Activated naive CD8-positive, alpha-beta T cell treated with anti-CD3 and anti-CD28 coated beads, Interleukin-2, amount 50 U/mL, for 24 hours (primary cell): ENCODE measurements around the gene AAMP.

Source experiments
- ATAC-seq: fragments of 150-1000 bp; cut with Tn5 transposase; one replicate; pipeline ENCODE4 v1.10.0; 2021
- DNase-seq: peaks from one replicate; pipeline ENCODE4 v3.0.0; 2021
- H3K27ac Mint-ChIP-seq: one replicate; pipeline ENCODE4 v1.8.0; 2021; ENCODE audit warnings: mild to moderate bottlenecking, mixed read lengths
- H3K27me3 Mint-ChIP-seq: one replicate; pipeline ENCODE4 v1.8.0; 2021; ENCODE audit warnings: mixed read lengths
- H3K36me3 Mint-ChIP-seq: one replicate; pipeline ENCODE4 v1.8.0; 2021; ENCODE audit warnings: low read depth, mixed read lengths
- H3K4me1 Mint-ChIP-seq: one replicate; pipeline ENCODE4 v1.8.0; 2021; ENCODE audit warnings: mixed read lengths
- H3K4me3 Mint-ChIP-seq: one replicate; pipeline ENCODE4 v1.8.0; 2021; ENCODE audit warnings: mild to moderate bottlenecking, moderate library complexity, mixed read lengths
- H3K9me3 Mint-ChIP-seq: one replicate; pipeline ENCODE4 v1.8.0; 2021; ENCODE audit warnings: mixed read lengths

Gene AAMP

DNA sequence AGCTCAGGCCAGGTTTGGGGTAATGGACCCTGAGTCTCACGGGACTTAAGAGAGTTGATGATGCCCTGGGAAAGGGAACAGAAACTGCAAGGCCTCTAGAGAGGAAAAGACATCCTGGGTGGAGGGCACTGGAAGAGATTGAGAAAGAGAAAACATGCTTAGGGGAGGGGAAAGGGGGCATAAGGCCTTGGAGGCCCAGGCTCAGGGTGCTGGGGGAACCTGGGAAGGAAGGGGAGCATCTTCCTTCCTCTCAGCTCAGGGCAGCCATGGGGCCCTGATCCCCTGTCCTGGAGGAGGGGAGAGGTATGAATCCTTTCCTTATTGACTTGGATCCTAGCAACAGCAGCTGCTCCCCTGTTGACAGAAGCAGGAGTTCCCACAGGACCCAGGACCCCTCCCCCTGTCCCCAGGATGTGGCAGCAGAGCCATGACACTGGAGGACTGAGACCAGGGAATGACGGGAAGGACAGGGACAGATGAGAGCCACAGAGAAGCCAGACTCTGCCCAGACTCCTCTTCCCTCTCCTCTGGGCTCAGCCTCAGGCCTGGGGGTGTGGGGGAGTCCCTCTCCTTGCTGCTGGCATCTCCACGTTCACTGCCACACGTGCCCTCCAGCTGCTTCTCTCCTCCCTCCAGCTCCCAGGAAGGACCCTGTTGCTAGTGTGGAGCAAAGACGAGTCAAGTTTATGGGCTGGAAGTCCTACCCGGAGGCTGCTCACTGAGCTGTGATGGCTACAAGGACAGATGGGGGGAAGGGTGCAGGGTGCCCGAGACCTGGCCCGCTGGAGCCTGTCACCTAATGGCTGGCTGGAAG is 8.3 kb downstream of the AAMP start:
- Mint-ChIP-seq H3K9me3 (no peaks in the 10 kb centered on the region), H3K4me1 (peaks cover 44% of the 10 kb centered on the region), H3K36me3 (peaks cover 10% of the 10 kb centered on the region), H3K27ac (no peak overlapping the region), H3K4me3 (no peak overlapping the region), H3K27me3 (no peaks in the 10 kb centered on the region)
- DNase-seq: no peak
- ATAC-seq: no peak

DNA sequence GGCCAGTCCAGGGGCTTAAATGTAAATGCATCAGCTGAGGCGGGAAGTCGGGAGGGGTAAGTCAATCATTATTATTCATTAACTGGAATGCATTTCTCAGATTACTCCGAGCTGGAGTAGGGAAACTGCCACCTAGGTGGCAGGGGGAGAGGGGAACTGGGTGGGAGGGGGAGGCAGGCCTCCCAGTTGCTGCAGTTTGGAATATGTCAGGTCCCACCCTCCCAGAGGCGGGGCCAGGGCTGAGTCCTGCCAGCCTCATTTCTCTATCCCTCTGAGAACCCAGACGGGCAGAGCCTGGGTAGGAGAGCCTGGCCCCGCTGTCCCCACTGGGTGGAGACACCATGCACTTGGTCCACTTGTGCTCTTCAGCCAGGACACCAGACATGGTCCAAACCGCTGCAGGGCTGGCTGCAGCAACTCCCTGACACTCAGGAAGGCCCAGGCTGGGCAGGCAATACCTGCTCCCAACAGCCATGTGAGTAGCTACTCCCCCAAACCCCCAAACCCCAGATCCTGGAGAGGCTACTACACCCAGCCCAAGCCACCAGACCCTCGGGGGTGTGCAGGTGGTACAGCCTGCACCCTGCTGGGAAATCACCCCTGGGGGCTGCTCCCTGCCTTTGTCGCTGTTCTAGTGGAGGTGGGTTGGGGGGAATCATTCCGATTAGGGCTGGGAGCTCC is 9.1 kb downstream of the AAMP start, which contains the start of gene GPBAR1:
TSS of gene GPBAR1 (plus strand) at position 274 of the 681 bp plus-strand sequence. CDS start 1,710 bp downstream, outside the sequence.
- DNase-seq (no peak), ATAC-seq (no peak)
- H3K9me3 Mint-ChIP-seq: no peaks in the 10 kb centered on the region
- H3K36me3 Mint-ChIP-seq: peaks cover 10% of the 10 kb centered on the region
- no peaks in the 10 kb centered on the region for H3K27me3 Mint-ChIP-seq
- no peak within 1 kb of the TSS for H3K4me3 Mint-ChIP-seq
- peaks cover 47% of the 10 kb centered on the region for H3K4me1 Mint-ChIP-seq
- H3K27ac Mint-ChIP-seq: no peak within 1 kb of the TSS

DNA sequence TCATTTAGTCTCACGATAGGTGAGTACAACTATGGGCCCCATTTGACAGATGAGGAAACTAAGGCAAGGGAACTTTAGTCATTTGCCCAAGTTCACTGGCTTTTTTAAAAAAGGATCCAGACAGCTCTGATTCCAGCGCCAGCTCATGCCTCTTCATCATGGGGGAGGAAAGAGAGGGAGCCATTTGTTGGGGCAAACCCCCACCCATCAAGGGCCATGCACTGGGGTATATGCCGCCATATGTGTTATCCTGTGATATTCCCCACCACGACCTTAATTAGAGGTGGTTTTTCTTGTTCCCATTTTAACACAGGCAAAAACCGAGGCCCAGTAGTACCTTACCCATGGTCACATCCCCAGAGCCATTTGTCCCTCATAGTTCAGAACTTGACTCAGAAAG is 9.8 kb downstream of the AAMP start:
- Mint-ChIP-seq H3K36me3 (peaks cover 16% of the 10 kb centered on the region), H3K27me3 (no peaks in the 10 kb centered on the region), H3K27ac (no peak overlapping the region), H3K4me3 (no peak overlapping the region), H3K9me3 (no peaks in the 10 kb centered on the region), H3K4me1 (peaks cover 53% of the 10 kb centered on the region)
- no peak for DNase-seq
- ATAC-seq: no peak

DNA sequence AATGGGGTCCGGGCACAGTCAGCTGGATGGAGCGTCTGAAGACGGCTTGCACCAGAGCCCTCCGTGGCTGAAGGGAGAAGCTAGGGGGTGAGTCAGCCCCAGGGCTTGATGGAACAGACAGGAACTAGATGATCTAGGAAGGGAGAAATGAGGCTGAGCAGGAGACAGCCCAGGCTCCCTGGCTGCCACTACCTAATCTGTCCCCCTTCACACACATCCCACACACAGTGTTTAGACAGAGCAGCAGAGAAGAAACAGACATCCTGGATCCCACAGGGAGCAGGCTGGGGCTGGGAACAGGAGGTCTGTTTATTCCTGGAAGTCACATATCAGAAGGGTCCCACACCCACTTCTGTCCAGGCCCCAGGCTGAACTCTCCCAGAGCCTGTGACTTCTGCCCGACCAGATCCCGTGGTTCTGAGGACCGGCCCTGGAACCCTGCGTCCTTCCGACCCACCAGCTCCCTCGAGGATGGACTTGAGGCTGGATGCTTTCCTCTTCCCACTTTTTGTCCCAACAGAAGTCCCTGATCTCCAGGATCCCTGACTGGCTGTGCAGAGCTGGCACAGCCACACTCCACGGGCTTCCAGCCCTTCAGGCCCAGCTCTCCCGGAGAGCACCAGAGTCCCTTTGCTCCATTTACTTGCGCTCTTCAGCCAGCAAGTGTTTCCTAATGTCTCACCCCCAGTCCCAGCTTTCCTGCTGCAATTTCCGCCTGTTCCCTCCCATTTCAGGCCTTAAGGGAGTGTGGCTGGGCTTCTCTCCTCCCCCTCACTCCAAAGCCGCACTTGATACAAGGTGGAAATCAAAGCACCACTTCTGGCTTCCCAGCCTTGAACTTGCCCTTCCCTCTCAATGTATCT is 10.6 kb downstream of the AAMP start:
- no peaks in the 10 kb centered on the region for H3K27me3 Mint-ChIP-seq
- H3K27ac Mint-ChIP-seq: peak overlapping the region; percentile 27
- H3K4me1 Mint-ChIP-seq: peaks cover 57% of the 10 kb centered on the region
- no peak for DNase-seq
- no peak overlapping the region for H3K4me3 Mint-ChIP-seq
- H3K9me3 Mint-ChIP-seq: no peaks in the 10 kb centered on the region
- ATAC-seq: no peak
- peaks cover 22% of the 10 kb centered on the region for H3K36me3 Mint-ChIP-seq

DNA sequence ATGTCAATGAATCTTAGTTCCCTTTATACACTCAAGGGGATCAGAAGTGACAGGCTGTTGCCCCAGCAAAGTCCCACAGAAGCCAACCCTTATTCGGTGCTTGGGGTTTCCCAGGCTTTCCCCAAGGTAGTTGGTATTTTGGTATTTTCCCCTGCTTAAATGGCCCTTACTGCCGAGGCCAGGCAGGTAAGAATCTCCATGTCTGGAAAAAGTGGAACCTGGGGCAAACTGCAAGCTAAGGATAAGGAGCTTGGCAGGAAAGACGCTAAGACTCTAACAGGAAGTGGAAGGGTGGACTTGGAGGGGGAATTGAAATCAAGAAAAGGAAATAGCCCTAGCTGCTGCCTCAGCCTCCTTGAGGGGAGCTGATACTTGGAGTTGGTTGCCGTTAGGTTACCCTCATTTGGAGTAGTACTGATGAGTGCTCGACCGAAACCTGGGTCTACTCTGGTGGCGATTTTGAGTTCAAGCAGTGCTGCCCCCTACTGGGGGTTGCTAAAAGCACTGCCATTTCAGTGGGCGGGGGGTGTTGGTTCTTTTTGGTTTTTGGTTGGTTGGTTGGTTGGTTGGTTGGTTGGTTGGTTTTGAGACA is 12.5 kb downstream of the AAMP start:
- peak overlapping the region; percentile 87 for H3K27ac Mint-ChIP-seq
- peaks cover 53% of the 10 kb centered on the region for H3K4me1 Mint-ChIP-seq
- peaks cover 23% of the 10 kb centered on the region for H3K36me3 Mint-ChIP-seq
- ATAC-seq: peak; percentile 70
- peak; percentile 78 for DNase-seq
- H3K4me3 Mint-ChIP-seq: no peak overlapping the region
- H3K9me3 Mint-ChIP-seq: no peaks in the 10 kb centered on the region
- no peaks in the 10 kb centered on the region for H3K27me3 Mint-ChIP-seq

DNA sequence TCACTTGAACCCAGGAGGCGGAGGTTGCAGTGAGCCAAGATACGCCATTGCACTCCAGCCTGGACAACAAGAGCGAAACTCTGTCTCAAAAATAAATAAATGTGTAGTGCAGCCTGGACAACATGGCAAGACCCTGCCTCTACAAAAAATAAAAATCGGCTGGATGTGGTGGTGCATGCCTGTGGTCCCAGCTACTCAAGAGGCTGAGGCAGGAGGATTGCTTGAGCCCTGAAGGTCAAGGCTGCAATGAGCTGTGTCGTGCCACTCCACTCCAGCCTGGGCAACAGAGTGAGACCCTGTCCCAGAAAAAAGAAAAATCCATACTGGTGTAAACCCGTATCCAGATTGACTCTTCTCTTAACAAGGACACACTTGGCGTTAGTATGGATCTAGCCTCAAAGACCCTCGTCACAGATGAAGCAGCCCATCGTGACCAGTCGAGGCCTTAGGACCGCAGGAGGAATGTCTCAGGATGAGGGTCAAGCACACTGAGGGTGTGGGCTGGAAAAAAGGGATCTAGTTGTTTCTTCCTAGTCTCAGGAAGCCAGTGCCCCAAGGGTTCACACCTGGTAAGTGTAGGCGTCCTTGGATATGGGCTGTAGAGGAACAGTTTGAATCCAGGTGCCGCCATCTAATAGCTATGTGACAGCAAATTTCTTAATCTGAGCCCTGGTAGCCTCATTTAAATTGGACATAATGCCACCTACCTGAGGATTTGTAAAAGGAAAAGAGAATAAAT is 13.2 kb downstream of the AAMP start:
- no peak for DNase-seq
- Mint-ChIP-seq H3K36me3 (peaks cover 27% of the 10 kb centered on the region), H3K4me3 (no peak overlapping the region), H3K4me1 (peaks cover 55% of the 10 kb centered on the region), H3K9me3 (no peaks in the 10 kb centered on the region), H3K27me3 (no peaks in the 10 kb centered on the region), H3K27ac (peak overlapping the region; percentile 87)
- no peak for ATAC-seq

DNA sequence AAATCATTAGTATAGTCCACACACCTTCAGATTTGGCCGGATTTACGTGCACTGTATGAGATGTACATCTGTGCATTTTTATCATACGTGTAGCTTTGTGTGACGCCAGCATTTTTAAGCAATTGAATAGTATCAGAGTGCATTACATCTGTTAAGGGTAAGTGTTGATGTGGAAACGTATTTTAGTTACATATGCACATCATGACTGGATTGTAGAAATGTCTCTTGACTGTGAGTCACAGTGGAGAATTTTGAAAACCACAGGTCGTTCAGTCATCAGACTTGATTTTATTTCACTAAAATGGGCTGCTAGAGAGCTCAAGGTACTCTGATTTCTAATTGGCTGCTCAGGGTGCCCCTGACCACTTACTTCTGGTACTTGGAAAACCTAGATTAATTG is 14.5 kb downstream of the AAMP start:
- Mint-ChIP-seq H3K4me3 (no peak overlapping the region), H3K9me3 (no peaks in the 10 kb centered on the region), H3K4me1 (peaks cover 57% of the 10 kb centered on the region), H3K27ac (peak overlapping the region; percentile 65), H3K27me3 (no peaks in the 10 kb centered on the region), H3K36me3 (peaks cover 39% of the 10 kb centered on the region)
- DNase-seq (no peak), ATAC-seq (peak; percentile 20)

DNA sequence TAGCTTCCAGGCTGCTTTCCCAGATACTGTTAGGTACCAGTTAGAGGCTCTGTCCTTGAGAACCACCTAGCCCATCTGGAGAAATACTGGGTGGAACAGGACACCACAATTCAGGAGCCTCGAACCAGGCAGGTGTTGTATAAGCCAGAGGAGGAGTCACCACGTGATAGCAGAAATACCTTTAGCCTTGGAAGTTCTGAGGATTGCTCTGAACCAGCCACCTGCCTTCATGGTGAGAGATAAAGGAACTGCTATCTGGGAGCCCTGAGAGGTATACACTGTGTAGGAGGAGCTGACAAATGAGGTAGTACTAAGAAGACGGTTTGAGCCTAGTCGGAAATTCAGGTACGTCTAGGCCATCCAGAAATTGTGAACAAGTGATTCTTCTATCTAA is 16.7 kb downstream of the AAMP start:
- H3K4me1 Mint-ChIP-seq: peaks cover 44% of the 10 kb centered on the region
- peak overlapping the region; percentile 27 for H3K27ac Mint-ChIP-seq
- DNase-seq (no peak), ATAC-seq (no peak)
- peaks cover 56% of the 10 kb centered on the region for H3K36me3 Mint-ChIP-seq
- H3K9me3 Mint-ChIP-seq: no peaks in the 10 kb centered on the region
- no peak overlapping the region for H3K4me3 Mint-ChIP-seq
- H3K27me3 Mint-ChIP-seq: no peaks in the 10 kb centered on the region

DNA sequence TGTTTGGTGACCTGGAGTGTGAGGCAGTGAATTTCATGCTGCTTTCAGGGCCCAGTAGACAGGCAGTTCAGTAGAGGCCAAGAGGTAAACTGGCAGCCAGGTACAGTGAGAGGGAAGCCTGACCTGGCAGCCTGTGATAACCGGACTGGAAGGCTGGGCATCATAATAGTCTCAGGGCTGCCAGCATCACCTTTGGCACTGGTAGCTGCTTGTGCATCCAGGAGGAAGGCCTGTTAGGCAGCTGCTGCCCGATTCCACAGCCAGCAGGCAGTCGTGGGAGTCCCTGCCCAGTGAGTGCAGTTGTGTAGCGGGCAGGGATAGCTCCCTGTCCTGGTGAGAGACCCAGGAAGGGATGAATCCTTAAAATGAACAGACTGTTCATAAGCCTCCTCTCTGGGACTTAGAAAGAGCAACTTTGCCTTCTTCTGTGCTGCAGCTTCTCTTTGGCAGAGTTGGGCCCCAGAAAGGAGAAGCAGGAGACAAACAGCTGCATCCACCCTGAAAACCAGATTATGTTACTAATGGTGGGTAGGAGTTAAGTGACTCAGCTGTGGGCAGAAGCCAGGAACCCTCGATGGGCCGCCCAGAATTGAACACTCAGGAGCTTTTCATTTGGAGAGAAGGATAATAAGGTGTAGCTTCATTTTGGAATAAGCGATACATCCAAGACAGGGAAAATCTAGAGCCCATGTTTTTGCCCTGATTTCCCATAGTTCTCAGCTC is 17.3 kb downstream of the AAMP start:
- peaks cover 59% of the 10 kb centered on the region for H3K36me3 Mint-ChIP-seq
- H3K4me3 Mint-ChIP-seq: no peak overlapping the region
- peak overlapping the region; percentile 27 for H3K27ac Mint-ChIP-seq
- DNase-seq (no peak), ATAC-seq (peak; percentile 34)
- H3K4me1 Mint-ChIP-seq: peaks cover 41% of the 10 kb centered on the region
- H3K9me3 Mint-ChIP-seq: no peaks in the 10 kb centered on the region
- H3K27me3 Mint-ChIP-seq: no peaks in the 10 kb centered on the region

DNA sequence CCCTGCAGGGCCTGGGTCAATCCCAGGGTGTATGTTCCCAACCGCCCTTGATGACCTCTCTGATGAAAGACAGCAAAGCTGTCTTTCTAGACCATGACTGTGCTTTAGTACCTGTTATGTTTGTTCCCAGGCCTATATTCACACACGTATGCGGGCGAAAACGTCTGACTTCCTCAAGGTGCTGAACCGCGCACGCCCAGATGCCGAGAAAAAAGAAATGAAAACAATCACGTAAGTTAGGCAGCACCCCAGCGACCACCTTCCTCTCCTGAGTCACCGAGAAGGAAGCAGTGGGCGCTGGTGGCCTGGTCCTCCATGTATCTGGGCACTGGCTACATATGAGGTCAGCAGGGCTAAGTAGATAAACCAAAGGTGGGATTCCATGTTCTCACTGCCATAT is 20.2 kb downstream of the AAMP start:
- Mint-ChIP-seq H3K9me3 (no peaks in the 10 kb centered on the region), H3K27ac (peak overlapping the region; percentile 73), H3K27me3 (no peaks in the 10 kb centered on the region), H3K4me3 (no peak overlapping the region), H3K36me3 (peaks cover 63% of the 10 kb centered on the region), H3K4me1 (peaks cover 26% of the 10 kb centered on the region)
- no peak for DNase-seq
- ATAC-seq: no peak

DNA sequence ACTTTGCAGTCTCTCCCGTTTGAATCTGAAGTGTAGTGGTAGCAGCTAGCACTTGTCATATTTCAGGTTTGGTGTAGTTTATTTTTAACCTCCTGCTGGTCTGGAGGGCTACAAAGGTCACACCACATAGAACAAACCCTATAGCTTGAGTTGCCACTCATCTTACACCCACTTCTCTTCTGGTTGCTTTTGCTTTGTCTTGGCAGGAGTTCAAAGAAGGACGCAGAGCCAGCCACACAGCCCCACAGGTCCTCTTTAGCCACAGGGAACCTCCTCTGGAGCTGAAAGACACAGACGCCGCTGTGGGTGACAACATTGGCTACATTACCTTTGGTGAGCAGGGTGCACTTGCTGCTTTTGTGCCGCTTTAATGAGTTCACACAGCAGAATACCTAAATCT is 24.7 kb downstream of the AAMP start:
- Mint-ChIP-seq H3K27ac (peak overlapping the region; percentile 73), H3K9me3 (no peaks in the 10 kb centered on the region), H3K36me3 (peaks cover 73% of the 10 kb centered on the region), H3K4me3 (no peak overlapping the region), H3K27me3 (no peaks in the 10 kb centered on the region), H3K4me1 (peaks cover 43% of the 10 kb centered on the region)
- no peak for DNase-seq
- ATAC-seq: peak; percentile 88

DNA sequence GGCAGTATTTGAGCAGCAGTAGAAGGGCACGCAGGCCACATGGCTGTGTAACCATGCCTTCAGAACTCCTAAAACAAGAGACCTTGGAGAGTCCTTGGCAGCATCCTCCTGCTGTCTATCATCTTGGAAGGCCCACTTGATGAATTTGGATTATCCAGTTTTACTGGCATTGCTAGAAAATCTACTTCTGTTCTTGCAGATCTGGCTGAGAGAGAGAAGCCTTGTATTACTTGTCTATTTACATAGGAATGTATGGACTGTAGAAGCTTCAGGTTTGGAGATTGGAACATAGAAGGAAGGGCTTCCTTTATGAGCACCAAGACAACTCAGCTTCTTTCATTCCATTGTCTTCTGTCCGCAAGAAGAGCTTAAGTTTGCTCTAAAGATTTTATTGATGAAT is 25.3 kb downstream of the AAMP start:
- Mint-ChIP-seq H3K36me3 (peaks cover 73% of the 10 kb centered on the region), H3K4me1 (peaks cover 41% of the 10 kb centered on the region), H3K9me3 (no peaks in the 10 kb centered on the region), H3K4me3 (no peak overlapping the region), H3K27ac (peak overlapping the region; percentile 73), H3K27me3 (no peaks in the 10 kb centered on the region)
- DNase-seq (no peak), ATAC-seq (no peak)

DNA sequence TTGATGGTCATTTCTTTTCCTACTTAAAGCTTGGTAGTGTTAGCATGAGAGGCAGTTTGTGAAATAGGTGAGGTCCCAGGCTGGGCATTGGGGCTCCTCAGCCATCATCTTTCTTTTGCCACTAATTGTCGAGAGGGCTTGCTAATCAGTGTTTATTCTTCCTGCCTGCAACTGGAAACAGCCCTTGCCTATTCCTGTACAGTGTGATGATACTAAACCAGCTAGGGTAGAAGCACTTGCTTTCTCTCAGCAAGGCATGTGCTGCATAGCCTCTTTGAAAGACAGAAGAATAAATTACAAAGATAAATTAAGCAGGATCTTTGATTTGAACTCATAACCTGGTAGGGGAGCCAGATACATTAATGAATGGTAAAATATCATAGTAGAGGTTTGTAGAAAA is 25.7 kb downstream of the AAMP start:
- no peaks in the 10 kb centered on the region for H3K9me3 Mint-ChIP-seq
- ATAC-seq: no peak
- H3K4me3 Mint-ChIP-seq: no peak overlapping the region

More for the DNA sequence above, 25.7 kb downstream of the AAMP start:
- Mint-ChIP-seq H3K36me3 (peaks cover 72% of the 10 kb centered on the region), H3K27ac (peak overlapping the region; percentile 73), H3K27me3 (no peaks in the 10 kb centered on the region), H3K4me1 (peaks cover 41% of the 10 kb centered on the region)
- no peak for DNase-seq
